Naive thymus-derived CD4-positive, alpha-beta T cell (primary cell): Measurements from ENCODE around the gene WDR82. TPM values are rescaled to one million over a fixed set of nuclear protein-coding genes. Genes with fewer than 3 reads are reported as not detected.
"Not testable (repeated sequence)": the region's sequence is repeated elsewhere in the genome, so short reads cannot be mapped to it uniquely, and the experiment has no call there.

ENCODE experiments used
- ATAC-seq: fragments of 150-1000 bp; cut with Tn5 transposase; 2 replicates; pipeline ENCODE4 v1.10.0; 2021; ENCODE audit warnings: mild to moderate bottlenecking, moderate library complexity
- CTCF ChIA-PET: fragments of 350-600 bp; sonication (Branson Sonifier 250); formaldehyde crosslinking; loops from one replicate; lab custom pipeline; 2021; ENCODE audit warnings: antibody characterized with exemption; lab: Charles Lee
- POLR2A ChIA-PET: fragments of 350-600 bp; sonication (Branson Sonifier 250); formaldehyde crosslinking; loops from one replicate; lab custom pipeline; 2021; ENCODE audit warnings: antibody characterized with exemption, inconsistent platforms; lab: Charles Lee
- DNase-seq, 9 donors: peaks; one replicate each; pipeline versions ENCODE4 v3.0.0 to v3.0.0-alpha.2; 2020 to 2022; ENCODE audit warnings: mixed read lengths in 1 of 9
- H3K27ac ChIP-seq: one replicate; pipeline ENCODE4 v1.7.0; 2013; ENCODE audit warnings: mild to moderate bottlenecking, low read depth, low read length, moderate library complexity
- H3K27me3 ChIP-seq, 2 donors: one replicate each; pipeline ENCODE4 v1.7.0; 2013; ENCODE audit warnings: low read length in 2 of 2, mild to moderate bottlenecking in 2 of 2, moderate library complexity in 2 of 2; ENCODE audit not compliant: control insufficient read depth in 2 of 2, insufficient read depth in 2 of 2
- H3K36me3 ChIP-seq, 3 experiments: 1 replicate in 2 of 3; 2 replicates in 1 of 3; pipeline ENCODE4 v1.7.0; 2013; ENCODE audit warnings: low read length in 3 of 3, mild to moderate bottlenecking in 3 of 3, moderate library complexity in 1 of 3; ENCODE audit not compliant: insufficient read depth in 3 of 3, control insufficient read depth in 2 of 3
- H3K4me1 ChIP-seq, 2 donors: one replicate each; pipeline ENCODE4 v1.7.0; 2013; ENCODE audit warnings: low read length in 2 of 2, mild to moderate bottlenecking in 2 of 2, moderate library complexity in 1 of 2; ENCODE audit not compliant: control insufficient read depth in 2 of 2, insufficient read depth in 2 of 2
- H3K4me3 ChIP-seq: 2 replicates; pipeline ENCODE4 v1.7.0; 2013; ENCODE audit warnings: mild to moderate bottlenecking, low read length
- H3K9me3 ChIP-seq, 3 experiments: 1 replicate in 2 of 3; 2 replicates in 1 of 3; pipeline ENCODE4 v1.7.0; 2013; ENCODE audit warnings: low read length in 3 of 3; ENCODE audit not compliant: control insufficient read depth in 2 of 3
- H3K27ac Mint-ChIP-seq, 9 donors: one replicate each; pipeline ENCODE4 v1.8.0; 2020 to 2022; ENCODE audit warnings: mixed read lengths in 9 of 9, mild to moderate bottlenecking in 8 of 9, moderate library complexity in 5 of 9, inconsistent platforms in 2 of 9
- H3K27me3 Mint-ChIP-seq, 5 donors: one replicate each; pipeline ENCODE4 v1.8.0; 2021 to 2022; ENCODE audit warnings: mixed read lengths in 5 of 5, mild to moderate bottlenecking in 1 of 5
- H3K36me3 Mint-ChIP-seq, 5 donors: one replicate each; pipeline ENCODE4 v1.8.0; 2020 to 2022; ENCODE audit warnings: mixed read lengths in 5 of 5, mild to moderate bottlenecking in 3 of 5, inconsistent platforms in 1 of 5
- H3K4me1 Mint-ChIP-seq, 7 donors: one replicate each; pipeline ENCODE4 v1.8.0; 2020 to 2022; ENCODE audit warnings: mixed read lengths in 7 of 7, mild to moderate bottlenecking in 3 of 7, inconsistent platforms in 1 of 7
- H3K4me3 Mint-ChIP-seq, 10 donors: one replicate each; pipeline ENCODE4 v1.8.0; 2020 to 2022; ENCODE audit warnings: mild to moderate bottlenecking in 10 of 10, mixed read lengths in 10 of 10, moderate library complexity in 6 of 10, inconsistent platforms in 2 of 10
- H3K9me3 Mint-ChIP-seq, 11 donors: one replicate each; pipeline ENCODE4 v1.8.0; 2020 to 2022; ENCODE audit warnings: mixed read lengths in 11 of 11, mild to moderate bottlenecking in 4 of 11, inconsistent platforms in 1 of 11, moderate library complexity in 1 of 11
- intact Hi-C, 2 donors: fragments of 100-400 bp; cut with micrococcal nuclease; formaldehyde crosslinking; loops; one replicate each; pipeline ENCODE4 v1.15.1; 2023
- polyA plus RNA-seq, 2 donors: library from polyadenylated mRNA; unstranded; fragments of 300-500 nt; fragmentation: Illumina TruSeq; gene quantifications; one replicate each; pipeline ENCODE4 v1.2.3, GENCODE V29; 2021
- total RNA-seq, 6 experiments: library from RNA in 5 of 6; stranded (reverse) in 5 of 6; gene quantifications; 1 replicate in 5 of 6; 2 replicates in 1 of 6; pipeline ENCODE4 v1.2.3 and lab custom pipeline; 2021 to 2026

WDR82 gene
- total and polyA plus RNA-seq, 7 experiments from 2014 or later = 112 to 181 (median 135) TPM

DNA sequence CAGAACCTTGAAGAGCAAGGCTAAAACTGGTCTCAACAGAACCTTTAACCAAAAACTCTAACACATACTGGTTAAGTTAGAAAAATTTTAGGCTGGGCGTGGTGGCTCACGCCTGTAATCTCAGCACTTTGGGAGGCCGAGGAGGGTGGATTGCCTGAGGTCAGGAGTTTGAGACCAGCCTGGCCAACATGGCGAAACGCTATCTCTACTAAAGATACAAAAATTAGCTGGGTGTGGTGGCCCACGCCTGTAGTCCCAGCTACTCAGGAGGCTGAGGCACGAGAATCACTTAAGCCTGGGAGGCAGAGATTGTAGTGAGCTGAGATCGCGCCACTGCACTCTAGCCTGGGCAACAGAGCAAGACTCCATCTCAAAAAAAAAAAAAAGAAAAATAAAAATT, 6.3 kb downstream of the WDR82 start:
- H3K36me3 ChIP-seq = peaks cover 13 to 20% (median 17%) of the 10 kb centered on the region in 3 experiments
- not testable (repeated sequence) for H3K27me3 Mint-ChIP-seq, DNase-seq, H3K9me3 ChIP-seq, H3K27me3 ChIP-seq, H3K9me3 Mint-ChIP-seq, ATAC-seq
- peaks cover 62 to 92% (median 85%) of the 10 kb centered on the region in 7 donors for H3K4me1 Mint-ChIP-seq
- peak overlapping the region; percentile 57 for H3K4me3 ChIP-seq
- CTCF ChIA-PET = interaction anchor here (0.7 to 2.8 kb wide), 10 partner anchors 8 to 74 kb away, joined by 3 to 12 read pairs (median 7); partner anchors contain the start of gene GLYCTK
- H3K36me3 Mint-ChIP-seq = peaks cover 4 to 72% (median 26%) of the 10 kb centered on the region in 5 donors
- intact Hi-C loops = loop anchor here (10.0 kb wide), 2 partner anchors 263 to 413 kb away; partner anchors contain the start of genes GNL3 (in 1 of the 2), NT5DC2 (in 1 of the 2), PBRM1 (in 1 of the 2) and UQCC5 (in 1 of the 2)
- peak overlapping the region; percentile 79 to 99 (median 96) for H3K27ac Mint-ChIP-seq
- peaks cover 47 to 64% of the 10 kb centered on the region in 2 donors for H3K4me1 ChIP-seq
- POLR2A ChIA-PET = interaction anchor here (1.2 to 11.0 kb wide), 12 partner anchors 8 to 50 kb away, joined by 5 to 167 read pairs (median 16); partner anchors contain the start of genes GLYCTK, PPM1M and WDR82
- H3K4me3 Mint-ChIP-seq = peak overlapping the region; percentile 77 to 99 (median 94)
- H3K27ac ChIP-seq = peak overlapping the region; percentile 96

GRCh38 chr3:52270252-52270754, 8.1 kb downstream of the WDR82 start:
- H3K4me3 ChIP-seq = peak overlapping the region; percentile 57
- Mint-ChIP-seq H3K27ac (peak overlapping the region; percentile 79 to 99 (median 96)), H3K9me3 (no peaks in the 10 kb centered on the region), H3K27me3 (no peaks in the 10 kb centered on the region), H3K36me3 (peaks cover 4 to 68% (median 35%) of the 10 kb centered on the region in 5 donors), H3K4me1 (peaks cover 55 to 92% (median 87%) of the 10 kb centered on the region in 7 donors), H3K4me3 (peak overlapping the region; percentile 68 to 99 (median 90))
- H3K9me3 ChIP-seq = no peaks in the 10 kb centered on the region
- H3K27me3 ChIP-seq = no peaks in the 10 kb centered on the region
- peak overlapping the region; percentile 96 for H3K27ac ChIP-seq
- intact Hi-C loops = loop anchor here (1.0 to 10.0 kb wide), 6 partner anchors 8 to 414 kb away; partner anchors contain the start of genes GNL3 (in 1 of the 2), NT5DC2 (in 1 of the 2), PBRM1 (in 1 of the 2) and UQCC5 (in 1 of the 2)
- ChIA-PET POLR2A (interaction anchor here (2.0 to 11.0 kb wide), 9 partner anchors 7 to 36 kb away, joined by 7 to 167 read pairs (median 22); partner anchors contain the start of genes GLYCTK, PPM1M and WDR82), CTCF (interaction anchor here (1.0 to 2.8 kb wide), 7 partner anchors 10 to 69 kb away, joined by 4 to 12 read pairs (median 9); no protein-coding TSS in a partner anchor)
- peaks cover 42 to 67% of the 10 kb centered on the region in 2 donors for H3K4me1 ChIP-seq
- ATAC-seq = peak; percentile 28
- H3K36me3 ChIP-seq = peaks cover 28 to 37% (median 33%) of the 10 kb centered on the region in 3 experiments
- DNase-seq = no peak

DNA sequence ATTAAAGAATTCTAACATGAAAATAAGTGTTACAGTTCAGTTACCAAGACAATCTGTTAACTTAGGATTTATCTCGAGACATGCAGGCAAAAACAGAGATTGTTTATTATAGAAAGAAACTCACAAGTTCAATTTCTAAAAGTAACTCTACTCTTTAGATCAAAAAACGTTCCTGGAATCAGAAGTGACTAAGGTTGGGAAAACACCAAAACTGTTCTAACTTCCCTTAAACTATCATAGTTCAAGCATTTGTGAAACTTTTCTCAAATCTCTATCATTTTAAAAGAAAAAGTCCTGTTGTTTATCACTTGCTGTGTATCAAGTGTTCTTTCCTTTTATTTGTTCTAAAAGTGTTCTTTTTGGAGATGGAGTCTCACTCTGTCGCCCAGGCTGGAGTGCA, 8.7 kb downstream of the WDR82 start:
- H3K4me3 Mint-ChIP-seq = peak overlapping the region; percentile 68 to 99 (median 90)
- H3K27ac Mint-ChIP-seq = peak overlapping the region; percentile 79 to 99 (median 96)
- H3K4me1 Mint-ChIP-seq = peaks cover 55 to 92% (median 83%) of the 10 kb centered on the region in 7 donors
- Histone ChIP-seq H3K9me3 (no peaks in the 10 kb centered on the region), H3K27ac (peak overlapping the region; percentile 96), H3K36me3 (peaks cover 29 to 40% (median 35%) of the 10 kb centered on the region in 3 experiments), H3K4me3 (peak overlapping the region; percentile 57), H3K4me1 (peaks cover 42 to 68% of the 10 kb centered on the region in 2 donors), H3K27me3 (no peaks in the 10 kb centered on the region)
- peaks cover 4 to 67% (median 37%) of the 10 kb centered on the region in 5 donors for H3K36me3 Mint-ChIP-seq
- intact Hi-C loops = loop anchor here (1.0 to 10.0 kb wide), 6 partner anchors 7 to 415 kb away; partner anchors contain the start of genes GNL3 (in 1 of the 2), NT5DC2 (in 1 of the 2), PBRM1 (in 1 of the 2) and UQCC5 (in 1 of the 2)
- ChIA-PET POLR2A (interaction anchor here (2.3 to 11.0 kb wide), 6 partner anchors 10 to 29 kb away, joined by 16 to 167 read pairs (median 40); partner anchors contain the start of genes GLYCTK and WDR82), CTCF (interaction anchor here (1.4 to 2.8 kb wide), 3 partner anchors 16 to 50 kb away, joined by 4 to 10 read pairs (median 9); no protein-coding TSS in a partner anchor)
- ATAC-seq (no peak), DNase-seq (no peak)
- H3K9me3 Mint-ChIP-seq = no peaks in the 10 kb centered on the region
- H3K27me3 Mint-ChIP-seq = no peaks in the 10 kb centered on the region

- no peaks in the 10 kb centered on the region for H3K27me3 ChIP-seq
- CTCF ChIA-PET = interaction anchor here (2.2 to 2.7 kb wide), 2 partner anchors 9 to 15 kb away, joined by 9 to 10 read pairs; no protein-coding TSS in a partner anchor
- H3K9me3 Mint-ChIP-seq = peaks cover 0 to 3% (median 0%) of the 10 kb centered on the region in 11 donors
- intact Hi-C loops = loop anchor here (1.0 kb wide), 2 partner anchors 10 to 15 kb away; partner anchors contain the start of gene WDR82 (in 1 of the 2)
- peaks cover 59 to 92% (median 81%) of the 10 kb centered on the region in 7 donors for H3K4me1 Mint-ChIP-seq
- H3K9me3 ChIP-seq = no peaks in the 10 kb centered on the region
- peak overlapping the region; percentile 69 to 99 (median 94) for H3K27ac Mint-ChIP-seq
- peak overlapping the region; percentile 96 for H3K27ac ChIP-seq
- no peak overlapping the region for H3K4me3 ChIP-seq
- POLR2A ChIA-PET = interaction anchor here (0.6 to 11.0 kb wide), 7 partner anchors 9 to 29 kb away, joined by 4 to 167 read pairs (median 16); partner anchors contain the start of genes PPM1M, TWF2 and WDR82
- H3K4me1 ChIP-seq = peaks cover 45 to 74% of the 10 kb centered on the region in 2 donors
- H3K36me3 Mint-ChIP-seq = peaks cover 17 to 68% (median 50%) of the 10 kb centered on the region in 5 donors
- H3K4me3 Mint-ChIP-seq = peak overlapping the region; percentile 6 to 97 (median 54)
- ATAC-seq (peak; percentile 49), DNase-seq (peak in 1 of 9 donors; percentile 68)
- H3K27me3 Mint-ChIP-seq = no peaks in the 10 kb centered on the region
- peaks cover 29 to 54% (median 42%) of the 10 kb centered on the region in 3 experiments for H3K36me3 ChIP-seq
Observed at GRCh38 chr3:52268036-52268435, 10.4 kb downstream of the WDR82 start.

GRCh38 chr3:52265387-52265786, 13.1 kb downstream of the WDR82 start:
- Histone ChIP-seq H3K36me3 (peaks cover 37 to 76% (median 59%) of the 10 kb centered on the region in 3 experiments), H3K4me3 (no peak overlapping the region), H3K9me3 (no peaks in the 10 kb centered on the region), H3K4me1 (peaks cover 36 to 73% of the 10 kb centered on the region in 2 donors), H3K27ac (peak overlapping the region; percentile 30), H3K27me3 (no peaks in the 10 kb centered on the region)
- intact Hi-C loops = no loop called here
- H3K9me3 Mint-ChIP-seq = peaks cover 0 to 3% (median 0%) of the 10 kb centered on the region in 11 donors
- ChIA-PET POLR2A (interaction anchor here (3.6 to 11.0 kb wide), 3 partner anchors 13 to 25 kb away, joined by 19 to 167 read pairs (median 53); partner anchors contain the start of gene WDR82), CTCF (interaction anchor here (1.0 to 3.3 kb wide), 2 partner anchors 12 kb away, joined by 4 to 17 read pairs; no protein-coding TSS in a partner anchor)
- DNase-seq = no peak
- peak overlapping the region in 1 of 10 donors; percentile 68 for H3K4me3 Mint-ChIP-seq
- peak overlapping the region in 6 of 9 donors; percentile 14 to 93 (median 84) for H3K27ac Mint-ChIP-seq
- peaks cover 59 to 94% (median 81%) of the 10 kb centered on the region in 7 donors for H3K4me1 Mint-ChIP-seq
- no peak for ATAC-seq
- H3K27me3 Mint-ChIP-seq = no peaks in the 10 kb centered on the region
- peaks cover 24 to 70% (median 62%) of the 10 kb centered on the region in 5 donors for H3K36me3 Mint-ChIP-seq
